Thyroid gland (tissue), 4 donors: Measurements from ENCODE around the gene PDZD2.

ENCODE experiments used
- POLR2A ChIP-seq, 2 donors: fragments of 450-650 bp; IDR thresholded peaks; one replicate each; pipeline ENCODE4 v1.6.1; 2017; ENCODE audit warnings: antibody characterized with exemption in 2 of 2, mild to moderate bottlenecking in 2 of 2, moderate library complexity in 1 of 2
- TF ChIP-seq, protein P1 (sequence below), 6 experiments: fragments of 200-600 bp in 3 of 6; fragments of 450-650 bp in 3 of 6; sonication (generic) in 3 of 6; IDR thresholded peaks; one replicate each; pipeline ENCODE4 v1.5.1; 2016 to 2019; ENCODE audit warnings: antibody characterized with exemption in 6 of 6, mild to moderate bottlenecking in 2 of 6, inconsistent platforms in 1 of 6, moderate library complexity in 1 of 6

DNA sequence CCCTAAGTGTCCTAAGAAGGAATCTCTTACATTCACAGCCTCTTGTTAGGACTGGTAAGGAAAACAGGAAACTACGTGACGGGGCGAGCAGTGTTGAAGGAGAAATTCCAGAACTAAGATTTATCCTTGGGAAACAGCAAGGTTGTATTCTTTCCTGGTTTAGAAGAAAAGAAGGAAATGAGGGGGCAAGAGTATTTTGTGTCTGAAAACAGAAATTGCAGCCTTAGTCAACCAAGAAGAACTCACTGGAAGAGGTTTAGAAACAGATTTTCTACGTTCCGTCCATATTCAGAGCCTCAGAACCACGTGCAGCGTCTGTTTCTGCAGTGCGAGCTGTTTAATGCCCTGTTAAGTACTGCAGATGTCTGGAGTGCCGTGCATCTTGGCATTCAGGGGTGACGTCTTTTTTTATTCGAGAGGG is 460.0 kb downstream of the PDZD2 start:
- TF ChIP-seq, protein P1, sequence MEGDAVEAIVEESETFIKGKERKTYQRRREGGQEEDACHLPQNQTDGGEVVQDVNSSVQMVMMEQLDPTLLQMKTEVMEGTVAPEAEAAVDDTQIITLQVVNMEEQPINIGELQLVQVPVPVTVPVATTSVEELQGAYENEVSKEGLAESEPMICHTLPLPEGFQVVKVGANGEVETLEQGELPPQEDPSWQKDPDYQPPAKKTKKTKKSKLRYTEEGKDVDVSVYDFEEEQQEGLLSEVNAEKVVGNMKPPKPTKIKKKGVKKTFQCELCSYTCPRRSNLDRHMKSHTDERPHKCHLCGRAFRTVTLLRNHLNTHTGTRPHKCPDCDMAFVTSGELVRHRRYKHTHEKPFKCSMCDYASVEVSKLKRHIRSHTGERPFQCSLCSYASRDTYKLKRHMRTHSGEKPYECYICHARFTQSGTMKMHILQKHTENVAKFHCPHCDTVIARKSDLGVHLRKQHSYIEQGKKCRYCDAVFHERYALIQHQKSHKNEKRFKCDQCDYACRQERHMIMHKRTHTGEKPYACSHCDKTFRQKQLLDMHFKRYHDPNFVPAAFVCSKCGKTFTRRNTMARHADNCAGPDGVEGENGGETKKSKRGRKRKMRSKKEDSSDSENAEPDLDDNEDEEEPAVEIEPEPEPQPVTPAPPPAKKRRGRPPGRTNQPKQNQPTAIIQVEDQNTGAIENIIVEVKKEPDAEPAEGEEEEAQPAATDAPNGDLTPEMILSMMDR (IDR thresholded peaks at IDR 0.05): no peak
- TF ChIP-seq POLR2A (IDR thresholded peaks at IDR 0.05): no peak
